HEK293 (cell line): ENCODE measurements around the gene PHACTR3.

ENCODE experiments used
- CTCF ChIA-PET: fragments of 350-600 bp; formaldehyde crosslinking; extraction: SDS; loops from one replicate; lab custom pipeline; 2021; ENCODE audit warnings: antibody characterized with exemption; lab: Yijun Ruan, JAX
- POLR2A ChIA-PET: fragments of 300-600 bp; formaldehyde crosslinking; extraction: SDS; loops from one replicate; lab custom pipeline; 2020; ENCODE audit warnings: antibody characterized with exemption, inconsistent platforms; lab: Yijun Ruan, JAX
- H3K27ac ChIP-seq: fragments of 200-500 bp; sonication (Bioruptor generic); 2 replicates; pipeline ENCODE4 v1.5.1; 2014; ENCODE audit warnings: low read depth, low read length, control low read depth, inconsistent platforms; ENCODE audit errors: extremely low read depth
- H3K36me3 ChIP-seq, 2 experiments: fragments of 200-500 bp in 1 of 2; sonication (Bioruptor generic) in 1 of 2; 1 replicate in 1 of 2; 2 replicates in 1 of 2; pipeline ENCODE4 v1.5.1; 2014 to 2017; ENCODE audit warnings: inconsistent platforms in 2 of 2, low read length in 2 of 2; ENCODE audit not compliant: control insufficient read depth in 2 of 2, insufficient read depth in 1 of 2
- H3K4me1 ChIP-seq: fragments of 200-500 bp; sonication (Bioruptor generic); 2 replicates; pipeline ENCODE4 v1.5.1; 2014; ENCODE audit warnings: mild to moderate bottlenecking, low read length, inconsistent platforms; ENCODE audit not compliant: control insufficient read depth, insufficient read depth
- H3K4me3 ChIP-seq: 2 replicates; pipeline ENCODE4 v1.5.1; 2011; ENCODE audit warnings: low read depth, mild to moderate bottlenecking, control low read depth, low read length, moderate library complexity
- H3K9me3 ChIP-seq: fragments of 200-500 bp; sonication (Bioruptor generic); 2 replicates; pipeline ENCODE4 v1.5.1; 2014; ENCODE audit warnings: low read depth, low read length, inconsistent platforms; ENCODE audit not compliant: control insufficient read depth, insufficient read depth
- AEBP2 ChIP-seq: fragments of 450-650 bp; formaldehyde crosslinking; IDR thresholded peaks from 2 replicates; pipeline ENCODE4 v1.5.1; 2016; ENCODE audit warnings: missing biosample characterization, missing genetic modification characterization, borderline replicate concordance
- BCL6B ChIP-seq: fragments of 450-650 bp; formaldehyde crosslinking; IDR thresholded peaks from 2 replicates; pipeline ENCODE4 v1.5.1; 2017; ENCODE audit warnings: missing biosample characterization, missing genetic modification characterization
- GLI2 ChIP-seq: fragments of 450-650 bp; formaldehyde crosslinking; IDR thresholded peaks from 2 replicates; pipeline ENCODE4; 2017; ENCODE audit warnings: missing biosample characterization, missing genetic modification characterization, low read depth, borderline replicate concordance
- HOXC10 ChIP-seq: sonication (generic); formaldehyde crosslinking; IDR thresholded peaks from 2 replicates; pipeline ENCODE4 v1.8.1; 2023; ENCODE audit warnings: mild to moderate bottlenecking, missing genetic modification reagents
- KLF10 ChIP-seq: fragments of 450-650 bp; IDR thresholded peaks from 2 replicates; pipeline ENCODE4 v1.5.1; 2018; ENCODE audit warnings: missing biosample characterization, mild to moderate bottlenecking, missing genetic modification characterization
- MZF1 ChIP-seq: fragments of 450-650 bp; formaldehyde crosslinking; IDR thresholded peaks from 2 replicates; pipeline ENCODE4 v1.5.1; 2017; ENCODE audit warnings: missing biosample characterization, missing genetic modification characterization, borderline replicate concordance
- SETDB1 ChIP-seq: IDR thresholded peaks from one replicate; pipeline ENCODE4 v1.6.1; 2017; ENCODE audit warnings: mild to moderate bottlenecking, low read length, moderate library complexity, mixed read lengths; ENCODE audit not compliant: insufficient read length
- SP7 ChIP-seq: fragments of 450-650 bp; formaldehyde crosslinking; IDR thresholded peaks from 2 replicates; pipeline ENCODE4 v1.5.1; 2016; ENCODE audit warnings: missing biosample characterization, missing genetic modification characterization
- ZBTB1 ChIP-seq: fragments of 450-650 bp; formaldehyde crosslinking; IDR thresholded peaks from 2 replicates; pipeline ENCODE4 v1.5.1; 2016; ENCODE audit warnings: missing biosample characterization, missing genetic modification characterization
- ZBTB10 ChIP-seq: fragments of 450-650 bp; formaldehyde crosslinking; IDR thresholded peaks from 2 replicates; pipeline ENCODE4 v1.5.1; 2016; ENCODE audit warnings: missing biosample characterization, missing genetic modification characterization
- ZBTB49 ChIP-seq: fragments of 450-650 bp; formaldehyde crosslinking; IDR thresholded peaks from 2 replicates; pipeline ENCODE4 v1.5.1; 2016; ENCODE audit warnings: missing biosample characterization, missing genetic modification characterization, low read depth
- ZNF169 ChIP-seq: fragments of 450-650 bp; formaldehyde crosslinking; IDR thresholded peaks from 2 replicates; pipeline ENCODE4 v1.5.1; 2016; ENCODE audit warnings: missing biosample characterization, missing genetic modification characterization
- ZNF211 ChIP-seq: fragments of 450-650 bp; formaldehyde crosslinking; IDR thresholded peaks from 2 replicates; pipeline ENCODE4 v1.5.1; 2016; ENCODE audit warnings: low read depth, missing biosample characterization, missing genetic modification characterization
- ZNF404 ChIP-seq: fragments of 450-650 bp; formaldehyde crosslinking; IDR thresholded peaks from 2 replicates; pipeline ENCODE4 v1.5.1; 2017; ENCODE audit warnings: missing biosample characterization, missing genetic modification characterization
- ZNF48 ChIP-seq: fragments of 450-650 bp; formaldehyde crosslinking; IDR thresholded peaks from 2 replicates; pipeline ENCODE4 v1.5.1; 2016; ENCODE audit warnings: missing biosample characterization, missing genetic modification characterization
- ZNF561 ChIP-seq: fragments of 450-650 bp; IDR thresholded peaks from 2 replicates; pipeline ENCODE4 v1.5.1; 2018; ENCODE audit warnings: missing biosample characterization, missing genetic modification characterization, borderline replicate concordance
- ZNF571 ChIP-seq: fragments of 450-650 bp; formaldehyde crosslinking; IDR thresholded peaks from 2 replicates; pipeline ENCODE4 v1.5.0; 2017; ENCODE audit warnings: missing biosample characterization, missing genetic modification characterization
- ZNF624 ChIP-seq: fragments of 450-650 bp; formaldehyde crosslinking; IDR thresholded peaks from 2 replicates; pipeline ENCODE4 v1.5.1; 2017; ENCODE audit warnings: missing biosample characterization, missing genetic modification characterization
- ZNF677 ChIP-seq: fragments of 450-650 bp; IDR thresholded peaks from 2 replicates; pipeline ENCODE4 v1.5.0; 2018; ENCODE audit warnings: missing biosample characterization, mild to moderate bottlenecking, missing genetic modification characterization, moderate library complexity
- ZNF692 ChIP-seq: fragments of 450-650 bp; formaldehyde crosslinking; IDR thresholded peaks from 2 replicates; pipeline ENCODE4 v1.5.1; 2016; ENCODE audit warnings: missing biosample characterization, missing genetic modification characterization
- ZNF791 ChIP-seq: fragments of 450-650 bp; formaldehyde crosslinking; IDR thresholded peaks from 2 replicates; pipeline ENCODE4 v1.5.1; 2016; ENCODE audit warnings: missing biosample characterization, missing genetic modification characterization
- ZSCAN23 ChIP-seq: fragments of 450-650 bp; formaldehyde crosslinking; IDR thresholded peaks from 2 replicates; pipeline ENCODE4 v1.5.1; 2016; ENCODE audit warnings: missing biosample characterization, missing genetic modification characterization
- ZSCAN30 ChIP-seq: fragments of 450-650 bp; IDR thresholded peaks from 2 replicates; pipeline ENCODE4 v1.5.1; 2018; ENCODE audit warnings: missing biosample characterization, mild to moderate bottlenecking, missing genetic modification characterization, moderate library complexity

The PHACTR3 gene

GRCh38 chr20:59814840-59815340 is 210.6 kb downstream of the PHACTR3 start:
- H3K36me3 ChIP-seq, result no peaks in the 10 kb centered on the region
- H3K27ac ChIP-seq, result no peak overlapping the region
- no peak overlapping the region for H3K4me3 ChIP-seq
- CTCF ChIA-PET, result interaction anchor here (0.7 to 1.1 kb wide), 2 partner anchors 9 to 20 kb away, joined by 4 to 5 read pairs; no protein-coding TSS in a partner anchor
- no peak for TF ChIP-seq ZBTB10 (tag by site-specific recombination)
- no peak for TF ChIP-seq BCL6B
- TF ChIP-seq KLF10 (tag by site-specific recombination), result no peak
- TF ChIP-seq SP7, result no peak
- TF ChIP-seq ZSCAN23 (tag by site-specific recombination), result no peak
- H3K9me3 ChIP-seq, result no peaks in the 10 kb centered on the region
- POLR2A ChIA-PET, result no interaction called here
- H3K4me1 ChIP-seq, result no peaks in the 10 kb centered on the region

GRCh38 chr20:59816146-59816738 is 211.9 kb downstream of the PHACTR3 start:
- Histone ChIP-seq H3K4me3 (no peak overlapping the region), H3K9me3 (no peaks in the 10 kb centered on the region), H3K36me3 (no peaks in the 10 kb centered on the region), H3K4me1 (no peaks in the 10 kb centered on the region; the same call in 1 of the 2 replicates), H3K27ac (no peak overlapping the region)
- CTCF ChIA-PET, result interaction anchor here (0.6 to 1.1 kb wide), 2 partner anchors 33 to 245 kb away, joined by 3 to 4 read pairs; no protein-coding TSS in a partner anchor
- POLR2A ChIA-PET, result no interaction called here
- no peak for TF ChIP-seq ZNF624 (tag by site-specific recombination)
- TF ChIP-seq MZF1, result no peak
- TF ChIP-seq ZNF211, result no peak
- no peak for TF ChIP-seq HOXC10
- no peak for TF ChIP-seq ZNF404 (tag by site-specific recombination)
- TF ChIP-seq ZBTB1 (tag by site-specific recombination), result no peak
- no peak for TF ChIP-seq ZSCAN23 (tag by site-specific recombination)

- H3K27ac ChIP-seq, result no peak overlapping the region
- ChIA-PET CTCF (interaction anchor here (1.1 kb wide), 1 partner anchor 34 kb away, joined by 4 read pairs; no protein-coding TSS in a partner anchor), POLR2A (no interaction called here)
- H3K4me1 ChIP-seq, result no peaks in the 10 kb centered on the region; the same call in 1 of the 2 replicates
- H3K36me3 ChIP-seq, result no peaks in the 10 kb centered on the region
- H3K4me3 ChIP-seq, result no peak overlapping the region
- H3K9me3 ChIP-seq, result no peaks in the 10 kb centered on the region
- TF ChIP-seq ZNF571 (no peak), ZNF169 (tag by site-specific recombination) (no peak), ZNF48 (no peak), ZNF791 (tag by site-specific recombination) (no peak), ZNF692 (tag by site-specific recombination) (no peak), ZNF561 (no peak), ZBTB49 (tag by site-specific recombination) (no peak), SETDB1 (no peak), GLI2 (tag by site-specific recombination) (no peak), AEBP2 (no peak), ZSCAN30 (tag by site-specific recombination) (no peak), ZNF677 (tag by site-specific recombination) (no peak)
Measured at GRCh38 chr20:59817406-59817805, 213.1 kb downstream of the PHACTR3 start.
